NCI-H2227 (cell line): ENCODE data around the gene PCTP.

Experiments used
- DNase-seq: peaks from one replicate; lab custom pipeline; 2025; ENCODE audit not compliant: unreplicated experiment; lab: John Stamatoyannopoulos, UW

PCTP gene

DNA sequence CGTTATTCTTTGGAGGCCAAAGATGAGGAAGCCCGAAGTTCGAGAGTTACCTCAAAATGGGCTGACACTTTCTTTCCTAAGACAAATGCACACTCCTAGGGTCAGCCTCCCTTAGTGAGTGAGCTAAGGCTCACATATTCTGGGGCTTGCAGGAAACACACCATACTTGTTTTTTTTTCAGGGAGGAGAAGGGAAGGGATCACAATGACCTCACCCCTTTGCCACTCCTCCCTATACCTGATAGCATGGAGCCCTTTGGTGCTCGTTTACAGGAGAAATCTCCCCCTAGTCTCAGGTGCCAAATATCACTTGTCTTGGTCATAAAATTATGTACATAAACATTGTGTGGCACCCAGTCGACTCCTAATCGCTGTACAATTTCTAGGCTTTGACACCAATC lies 23.6 kb upstream of the PCTP start:
- DNase-seq, result no peak

DNA sequence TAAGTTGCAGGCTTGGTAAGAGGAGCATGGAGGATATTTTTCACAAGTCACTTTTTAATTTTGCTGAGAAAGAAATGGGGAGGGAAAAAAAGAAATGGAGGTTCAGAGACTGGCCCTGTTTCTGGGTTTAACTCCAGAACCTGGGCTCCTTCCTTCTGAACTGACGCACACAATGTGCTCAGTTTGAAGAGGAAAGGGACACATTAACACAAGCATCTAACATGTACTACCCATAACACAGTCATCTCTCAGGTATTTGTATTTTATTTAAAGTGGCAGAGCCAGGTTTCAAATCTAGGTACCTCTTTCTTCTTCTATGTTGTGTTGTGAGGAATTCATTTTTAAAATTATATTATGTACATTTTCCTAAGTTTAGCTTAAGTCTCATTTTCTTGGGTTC lies 22.9 kb upstream of the PCTP start:
- DNase-seq, result no peak

DNA sequence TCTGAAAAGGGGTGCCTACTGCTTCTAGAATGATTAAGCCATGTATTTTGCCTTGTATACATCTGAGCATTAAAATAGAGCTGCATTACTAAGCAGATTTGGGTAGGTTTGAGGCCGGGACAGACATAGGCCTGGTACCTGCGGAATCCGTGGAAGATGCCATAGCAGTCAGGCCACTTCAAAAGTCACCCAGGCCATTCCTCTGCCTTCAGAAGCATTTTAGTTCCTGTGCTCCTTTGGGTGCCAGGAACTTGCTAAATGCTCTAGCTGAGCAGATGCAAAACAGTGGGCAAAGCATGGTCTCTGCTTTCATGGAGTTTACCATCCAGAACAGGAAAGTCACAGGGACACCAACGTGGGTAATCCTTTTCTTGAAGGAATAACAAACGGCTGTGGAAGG lies 22.5 kb upstream of the PCTP start:
- no peak for DNase-seq

DNA sequence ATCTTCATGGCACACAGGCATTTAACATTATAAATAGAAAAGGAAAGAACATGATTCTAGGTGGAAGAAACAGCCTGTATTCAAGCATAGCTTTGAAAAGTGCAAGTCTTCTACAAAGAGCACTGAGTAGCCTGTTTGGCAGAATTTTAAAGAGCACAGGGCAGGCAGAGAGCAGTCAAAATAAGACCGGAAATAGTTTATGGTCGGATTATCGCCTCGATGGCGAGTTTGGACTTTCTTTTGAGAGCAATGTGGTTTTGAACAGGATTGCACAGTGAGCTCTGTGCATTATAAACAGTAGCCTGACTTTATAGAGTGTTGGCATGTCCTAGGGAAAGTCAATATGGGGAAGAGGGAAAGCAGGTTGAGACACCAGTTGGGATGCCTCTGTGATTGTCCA lies 22.0 kb upstream of the PCTP start:
- DNase-seq, result no peak

DNA sequence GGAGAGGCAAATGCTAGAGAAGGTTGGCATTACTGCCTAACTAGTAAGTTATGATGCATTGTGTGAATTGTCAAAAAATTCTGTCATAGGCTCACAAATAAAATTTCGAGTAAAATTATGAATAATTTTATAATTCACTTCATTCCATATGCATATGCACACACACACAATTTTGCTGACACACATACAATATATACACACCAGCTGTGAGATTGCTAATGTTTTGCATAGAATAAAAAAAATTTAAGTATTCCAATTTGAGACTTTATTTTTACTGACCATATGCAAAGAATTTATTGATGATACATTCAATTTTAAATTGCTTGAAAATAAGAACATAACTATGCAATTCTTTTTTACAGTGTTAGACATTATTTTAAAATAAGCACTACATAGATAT lies 21.4 kb upstream of the PCTP start:
- DNase-seq, result no peak

DNA sequence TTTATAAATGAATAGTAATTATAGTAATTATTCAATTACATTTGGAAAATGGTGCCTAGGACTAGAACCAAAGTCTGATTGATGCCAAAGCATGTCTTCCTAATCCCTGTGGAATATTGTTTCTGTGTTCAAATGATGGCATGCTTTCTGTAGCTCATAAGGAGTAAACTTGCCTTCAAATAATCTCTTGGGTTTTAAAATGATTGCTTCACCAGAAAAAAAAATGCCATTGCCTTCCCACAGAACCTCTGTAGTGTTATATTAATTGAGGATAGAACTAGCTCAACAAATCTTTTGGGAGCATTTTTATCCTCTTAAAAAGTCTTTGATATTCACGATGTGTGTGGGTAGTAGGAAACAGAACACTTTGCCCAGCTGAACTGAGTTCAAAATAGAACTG lies 20.5 kb upstream of the PCTP start:
- DNase-seq, result no peak

DNA sequence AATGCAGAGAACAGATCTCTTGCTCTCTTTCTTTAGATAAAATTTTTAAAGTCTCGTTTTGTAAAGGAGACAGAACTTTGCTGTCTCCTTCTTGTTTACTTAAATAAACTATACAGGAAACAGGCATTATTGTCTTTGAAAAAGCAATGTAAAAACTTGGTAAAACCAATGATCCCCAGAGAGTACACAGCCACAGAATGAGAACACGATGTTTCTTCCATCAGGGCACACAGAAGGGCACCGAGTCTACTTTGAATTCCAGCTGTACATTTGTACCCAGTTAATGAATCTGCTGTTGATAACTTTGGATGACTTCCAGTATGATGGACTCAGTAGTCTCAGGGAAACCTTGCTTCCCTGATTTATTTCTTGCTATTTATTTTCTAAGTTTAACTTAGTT lies 20.0 kb upstream of the PCTP start:
- no peak for DNase-seq

DNA sequence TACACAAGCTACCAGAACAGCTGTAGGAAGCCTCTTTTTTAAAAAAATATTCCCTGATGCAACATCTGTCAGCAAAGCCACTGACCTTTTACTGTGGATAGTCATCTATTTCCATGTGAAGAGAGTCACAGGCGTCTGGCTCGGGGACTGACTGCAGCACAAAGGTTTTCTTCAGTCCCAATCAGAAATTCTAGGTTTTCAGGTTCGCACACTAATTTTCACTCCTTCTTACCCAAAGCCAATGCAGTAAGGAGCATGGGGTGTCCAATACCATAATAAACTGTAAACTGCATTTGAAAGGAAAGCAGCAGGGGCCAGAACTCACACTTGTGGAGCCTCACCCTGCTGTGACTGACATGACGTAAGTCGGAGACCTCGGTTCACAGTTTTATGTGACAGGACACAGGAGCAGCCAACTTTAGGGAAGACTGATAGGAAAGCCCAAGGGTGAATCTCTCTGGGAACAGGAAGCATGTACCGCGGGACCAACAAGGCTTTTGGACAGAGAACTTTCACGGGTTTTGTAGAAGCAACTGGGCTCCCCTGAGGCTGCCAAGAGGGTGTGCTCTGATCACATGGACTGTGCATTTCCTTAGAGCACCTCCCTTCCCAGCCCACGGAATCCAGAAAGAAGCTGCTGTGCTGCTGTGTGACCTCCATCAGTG lies 19.1 kb upstream of the PCTP start:
- no peak for DNase-seq

DNA sequence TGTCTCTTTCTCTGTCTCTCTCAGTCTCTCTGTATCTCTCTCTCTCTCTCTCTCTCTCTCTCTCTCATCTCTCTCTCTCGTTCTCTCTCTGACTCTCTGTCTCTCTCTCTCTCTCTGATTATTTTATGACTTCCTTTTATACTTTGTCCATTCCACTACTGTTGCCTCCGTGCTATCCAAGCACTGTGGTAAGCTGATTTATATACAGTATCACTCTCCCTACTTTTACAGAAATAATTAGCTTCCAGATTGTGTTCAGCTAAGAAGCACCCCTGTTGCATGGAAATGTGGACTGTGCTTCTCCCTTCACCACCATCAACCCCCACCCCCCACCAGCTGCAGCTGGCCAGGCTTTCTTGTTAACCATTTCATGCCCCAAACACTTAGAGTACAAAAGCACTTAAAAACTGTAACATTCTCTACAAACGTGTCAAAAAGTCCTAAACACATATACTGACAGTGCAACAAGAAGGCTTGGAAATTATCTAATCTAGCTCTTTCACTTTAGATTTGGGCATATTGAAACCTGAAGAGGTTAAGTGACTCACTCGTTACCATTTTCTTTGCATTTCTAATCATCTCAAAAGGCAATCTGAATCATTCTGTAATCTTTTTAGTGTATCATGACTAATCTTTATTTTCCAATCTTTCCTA lies 16.6 kb upstream of the PCTP start:
- DNase-seq, result peak; percentile 10

DNA sequence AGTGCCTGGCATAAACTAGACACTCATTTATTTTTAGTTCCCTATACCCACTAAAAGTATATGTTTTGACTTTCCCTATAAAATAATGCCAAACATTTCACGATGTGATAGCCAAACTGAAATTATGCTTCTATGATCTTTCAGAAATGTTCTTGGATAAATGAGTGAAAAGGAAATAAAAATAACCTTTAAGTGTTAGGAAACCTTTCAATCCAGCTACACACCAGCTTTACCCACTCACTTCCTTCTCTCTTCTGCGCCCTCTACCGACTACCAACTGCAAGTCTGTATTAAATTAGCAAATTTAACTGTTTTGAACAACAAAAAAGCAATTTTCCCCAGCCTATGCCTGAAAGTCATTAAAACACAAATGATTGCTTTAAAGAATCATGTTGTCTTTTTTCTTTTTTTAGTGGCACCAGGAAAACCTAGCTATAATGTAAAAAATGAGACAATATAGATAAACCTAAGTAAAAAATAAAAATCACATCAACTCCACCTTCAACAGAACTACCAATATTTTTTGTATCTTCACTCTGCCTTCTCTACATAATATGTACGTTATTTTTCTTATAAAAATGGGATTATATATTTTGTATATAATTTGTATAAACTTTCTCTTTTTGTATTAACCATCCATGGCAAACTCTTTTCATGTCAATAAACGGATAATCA lies 15.0 kb upstream of the PCTP start:
- peak; percentile 18 for DNase-seq

DNA sequence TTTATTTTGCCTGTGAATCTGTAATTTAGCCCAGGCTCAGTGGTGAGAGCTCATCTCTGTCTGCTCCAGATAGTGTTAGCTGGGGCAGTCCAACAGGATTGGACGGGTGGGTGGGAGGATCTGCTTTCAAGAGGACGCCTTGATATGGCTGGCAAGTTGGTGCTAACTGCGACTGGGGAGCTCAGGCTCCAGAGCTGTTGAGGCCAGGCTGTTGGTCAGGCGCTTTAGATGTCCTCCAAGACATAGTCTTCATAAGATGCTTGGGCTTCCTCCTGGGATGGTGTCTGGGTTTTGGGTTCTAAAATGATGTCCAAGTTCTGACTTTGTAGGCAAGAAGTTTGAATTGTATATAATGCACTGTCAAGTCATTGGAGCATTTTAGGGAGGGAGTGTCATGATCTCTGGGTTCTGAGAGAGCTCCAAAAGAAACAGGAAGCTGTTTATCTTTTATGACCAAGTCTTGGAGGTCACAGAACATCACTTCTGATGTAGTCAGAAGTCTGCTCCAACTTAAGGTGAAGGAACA lies 12.8 kb upstream of the PCTP start:
- DNase-seq, result no peak

DNA sequence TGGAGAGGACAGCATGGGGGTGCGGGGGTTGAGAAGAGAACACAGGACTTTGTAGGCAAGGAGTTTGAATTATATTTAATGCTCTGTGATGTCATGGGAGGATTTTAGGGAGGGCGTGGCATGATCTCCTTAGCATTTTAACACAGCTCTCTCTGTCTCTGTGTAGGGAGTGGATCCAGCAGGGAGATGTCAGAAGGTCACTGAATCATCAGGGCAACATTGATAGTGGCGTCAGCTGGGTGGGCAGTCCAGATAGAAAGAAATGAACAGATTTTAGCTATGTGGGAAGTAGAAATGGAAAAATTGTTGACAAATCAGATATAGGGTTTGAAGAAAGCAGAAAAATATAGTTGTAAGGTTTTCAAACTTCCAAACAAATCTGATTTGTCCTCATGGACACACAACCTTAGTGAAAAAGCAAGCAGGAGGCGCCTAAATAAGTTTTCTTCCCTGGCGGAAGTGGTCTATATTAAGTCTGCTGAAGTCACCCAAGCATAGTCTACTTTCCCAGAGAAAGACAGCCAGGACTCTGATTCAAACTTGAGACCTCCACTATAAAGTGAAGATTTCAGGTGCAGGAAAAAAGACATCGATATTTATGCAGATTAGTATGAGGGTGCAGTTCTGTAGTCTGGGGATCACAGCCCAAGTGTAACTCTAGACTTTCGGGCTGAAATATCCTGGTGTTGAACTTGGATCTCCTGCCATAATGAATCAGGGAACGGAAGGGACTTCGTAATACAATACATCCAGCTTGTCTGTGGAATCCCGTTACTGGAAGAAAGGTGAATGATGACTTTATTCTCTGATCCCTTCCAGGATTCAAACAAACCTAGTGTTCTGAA lies 10.1 kb upstream of the PCTP start:
- no peak for DNase-seq

DNA sequence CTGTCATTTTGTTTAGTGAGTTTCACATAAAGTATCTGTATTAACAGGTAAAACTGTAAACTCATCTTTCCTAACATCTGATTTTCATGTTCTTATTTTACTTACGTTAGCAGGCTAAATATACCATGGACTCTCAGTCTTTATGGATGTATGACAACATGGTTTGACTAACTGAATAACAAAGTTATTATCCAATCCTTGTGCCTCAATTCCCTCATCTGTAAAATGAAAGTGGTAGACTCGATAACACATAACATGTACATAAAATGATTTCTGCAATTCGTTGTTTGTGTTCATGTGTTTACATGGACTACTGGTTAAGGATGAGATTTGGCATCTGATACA lies 9.5 kb upstream of the PCTP start:
- DNase-seq, result no peak

DNA sequence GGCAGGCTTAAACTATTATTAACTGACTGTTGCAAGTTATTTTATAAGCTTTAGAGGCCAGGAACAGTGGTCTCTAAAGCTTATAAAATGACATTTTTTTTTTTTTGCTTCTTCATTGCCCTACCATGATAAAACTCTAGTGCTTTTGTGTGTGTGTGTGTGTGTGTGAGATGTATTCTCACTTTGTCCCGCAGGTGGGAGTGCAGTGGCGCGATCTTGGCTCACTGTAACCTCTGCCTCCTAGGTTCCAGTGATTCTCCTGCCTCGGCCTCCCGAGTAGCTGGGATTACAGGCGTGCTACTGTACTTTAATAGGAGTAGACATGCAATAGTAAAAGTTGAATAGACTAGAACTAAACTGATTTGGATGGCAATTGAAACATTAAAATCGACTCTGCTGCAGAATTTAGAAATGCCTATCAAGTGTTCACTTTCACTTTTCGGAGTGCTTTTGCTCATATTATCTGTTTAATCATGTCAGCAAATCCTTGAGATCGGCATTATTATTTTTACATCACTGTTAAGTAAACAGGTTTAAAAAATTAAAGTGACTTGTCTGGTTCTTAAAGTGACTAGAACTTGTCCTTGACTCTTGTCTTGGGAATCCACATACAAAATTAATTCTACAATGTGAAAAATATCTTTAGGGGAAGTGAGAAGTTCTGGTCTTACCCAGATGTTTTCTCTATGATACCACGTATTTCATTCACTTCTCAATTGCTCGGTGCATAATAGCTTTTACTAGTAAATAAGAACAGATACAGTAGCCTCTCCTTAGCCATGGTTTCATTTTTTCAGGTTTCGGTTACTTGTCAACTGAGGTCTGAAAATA lies 8.4 kb upstream of the PCTP start:
- DNase-seq, result no peak

DNA sequence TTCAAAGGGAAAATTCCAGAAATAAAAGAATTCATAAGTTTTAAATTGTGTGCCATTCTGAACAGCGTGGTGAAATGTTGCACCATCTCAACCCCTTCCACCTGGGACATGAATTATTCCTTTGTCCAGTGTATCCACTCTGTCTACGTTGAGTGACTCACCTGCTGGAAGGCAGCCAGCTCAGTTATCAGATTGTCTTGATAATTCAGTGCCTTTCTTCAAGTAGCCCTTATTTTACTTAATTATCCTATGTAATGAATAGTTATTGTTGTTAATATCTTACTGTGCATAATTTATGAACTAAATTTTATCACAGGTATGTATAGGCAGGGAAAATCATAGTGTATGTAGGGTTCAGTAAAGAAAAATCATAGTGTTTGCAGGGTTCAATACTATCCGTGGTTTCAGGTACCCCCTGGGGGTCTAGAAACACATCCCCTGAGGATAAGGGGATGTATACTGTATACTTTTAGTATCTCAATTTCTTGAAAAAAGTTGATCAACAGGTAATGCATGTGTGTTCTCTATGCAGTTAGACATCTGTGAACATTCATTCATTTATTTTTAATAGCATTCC lies 7.7 kb upstream of the PCTP start:
- no peak for DNase-seq

DNA sequence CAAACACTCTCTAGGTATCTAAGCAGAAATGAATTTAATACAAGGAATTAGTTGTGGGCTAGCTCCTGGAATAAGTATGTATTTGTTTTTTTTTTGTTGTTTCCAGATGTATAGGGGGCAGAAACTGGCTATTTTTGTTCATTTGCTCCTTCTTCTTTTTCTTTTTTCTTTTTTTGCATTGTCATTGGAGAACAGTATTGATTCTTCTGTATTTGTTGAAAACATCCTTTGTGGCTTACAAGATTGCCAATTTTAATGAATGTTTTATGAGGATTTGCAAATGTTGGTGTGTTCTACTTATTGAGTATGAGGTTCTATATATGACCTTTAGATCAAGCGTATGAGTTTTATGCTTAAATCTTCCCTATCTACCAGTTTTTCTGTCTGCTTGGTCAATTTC lies 5.6 kb upstream of the PCTP start:
- DNase-seq, result no peak

DNA sequence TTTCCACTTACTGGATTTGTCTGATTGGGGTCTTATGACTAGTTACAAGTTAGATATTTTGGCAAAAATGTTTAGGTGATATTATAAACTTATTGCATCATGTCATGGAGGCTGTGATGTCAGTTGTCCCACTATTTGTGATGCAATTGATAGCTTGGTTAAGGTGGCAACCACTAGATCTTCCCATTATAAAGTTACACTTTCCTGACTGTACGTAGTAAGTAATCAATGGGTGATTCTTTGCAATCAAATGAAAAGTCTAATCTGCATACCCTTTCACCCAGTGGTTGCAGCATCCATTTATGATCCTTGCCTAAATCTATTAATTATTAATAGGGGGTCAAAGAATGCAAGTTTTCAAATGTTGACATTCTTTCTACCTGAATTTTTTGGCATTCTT lies 4.4 kb upstream of the PCTP start:
- no peak for DNase-seq

DNA sequence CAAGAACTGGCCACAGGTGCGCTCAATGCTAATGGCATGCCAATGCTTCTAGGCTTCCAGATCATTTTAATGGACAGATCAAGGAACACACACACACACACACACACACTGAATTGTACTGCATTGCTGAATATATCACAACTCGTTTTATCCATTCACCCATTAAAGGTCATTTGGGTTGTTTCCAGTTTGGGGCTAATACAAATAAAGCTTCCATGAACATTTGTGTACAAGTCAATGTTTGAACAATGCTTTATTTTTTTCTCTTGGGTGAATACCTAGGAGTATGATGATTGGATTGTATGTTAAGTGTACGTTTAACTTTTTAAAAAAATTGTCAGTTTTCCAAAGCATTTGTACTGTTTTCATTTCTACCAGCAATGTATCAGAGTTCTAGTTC lies 3.6 kb upstream of the PCTP start:
- DNase-seq, result no peak

DNA sequence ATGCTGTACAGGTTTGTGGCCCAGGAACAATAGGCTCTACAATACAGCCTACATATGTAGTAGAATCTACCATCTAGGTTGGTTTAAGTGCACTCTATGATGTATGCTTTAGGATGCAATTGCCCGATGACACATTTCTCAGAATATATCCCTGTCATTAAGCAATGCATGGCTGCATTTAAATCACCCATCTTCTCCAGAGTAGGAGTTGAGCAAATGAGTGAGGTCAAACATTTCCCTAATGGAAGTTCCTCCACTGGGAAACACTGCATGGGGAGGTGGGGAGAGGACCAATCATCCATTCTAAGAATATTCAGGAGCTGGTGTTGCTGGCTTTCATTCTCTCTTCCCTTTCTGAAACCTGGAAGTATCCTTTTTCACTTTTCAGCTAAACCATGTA lies 2.0 kb upstream of the PCTP start:
- no peak for DNase-seq

DNA sequence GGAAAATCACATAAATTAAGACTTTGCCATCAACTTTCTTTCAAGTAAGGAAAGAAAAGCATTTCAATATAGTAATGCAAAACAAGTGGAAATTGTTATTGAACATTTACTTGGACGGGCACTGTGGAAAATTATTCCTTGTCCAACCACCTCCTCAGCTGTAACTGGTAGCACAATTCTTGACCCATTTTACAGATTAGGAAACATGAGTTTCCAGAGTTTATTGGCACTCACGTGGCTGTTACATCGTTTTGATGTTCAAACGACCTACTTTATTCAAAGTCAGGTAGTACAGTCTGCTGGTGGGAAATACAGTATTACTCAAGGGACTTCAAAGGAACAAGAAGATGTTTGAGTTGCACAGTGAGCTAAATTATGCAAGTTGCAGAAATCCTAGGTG lies 866 bp upstream of the PCTP start:
- no peak for DNase-seq
